Measurements from ENCODE around the gene CDH4. TPM values are rescaled to one million over a fixed set of nuclear protein-coding genes. Genes with fewer than 3 reads are reported as not detected.

The CDH4 gene
- total and polyA plus RNA-seq, 2 of the 8 experiments (the other 6 are each of a cell fraction or from before 2014, with no cell fraction given) = 4.3 to 7.9 TPM

DNA sequence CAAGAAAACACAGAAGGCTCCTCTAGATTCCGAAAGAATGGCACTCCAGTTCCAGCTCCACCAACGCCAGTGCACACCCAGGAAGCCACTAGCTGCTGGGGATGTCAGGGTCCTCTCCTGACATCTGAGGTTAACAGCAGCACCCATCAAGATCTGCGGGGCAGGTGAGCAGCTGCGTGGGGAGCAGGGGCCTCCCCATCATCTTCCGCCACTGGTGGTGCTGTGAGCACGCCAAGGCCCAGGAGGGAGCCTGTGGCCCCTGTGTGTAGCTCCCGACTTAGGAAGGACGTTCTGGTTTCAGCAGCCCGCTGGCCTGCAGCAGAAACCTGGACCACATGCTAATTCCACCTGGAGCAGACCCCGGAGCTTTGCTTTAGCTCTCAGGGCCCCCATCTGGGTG, 427.4 kb downstream of the CDH4 start:
- no peak overlapping the region for H2BK15ac ChIP-seq (ENCODE audit: low read length)
- ChIA-PET POLR2A (ENCODE audit: partially characterized antibody) (no interaction called here), CTCF (ENCODE audit: partially characterized antibody) (interaction anchor here (0.9 to 1.4 kb wide), 4 partner anchors 9 to 37 kb away, joined by 3 to 5 read pairs (median 4); no protein-coding TSS in a partner anchor)
- H2BK20ac ChIP-seq (ENCODE audit: low read length) = no peak overlapping the region
- H2AFZ ChIP-seq (ENCODE audit: low read length) = no peak overlapping the region
- H3K79me1 ChIP-seq (ENCODE audit: low read depth, low read length) = no peaks in the 10 kb centered on the region
- H3K56ac ChIP-seq (replicated peaks; ENCODE audit: insufficient read length, low read depth, low read length) = no peak overlapping the region
- no peaks in the 10 kb centered on the region for H3K79me2 ChIP-seq (ENCODE audit: control insufficient read depth in 1 of 2, insufficient read depth in 2 of 2, low read length in 2 of 2)
- H3K4ac ChIP-seq (replicated peaks; ENCODE audit: insufficient read length, low read depth, low read length) = no peak overlapping the region
- no peak overlapping the region for H3K27ac ChIP-seq (ENCODE audit: low read depth, low read length)
- no peak for DNase-seq (ENCODE audit: low read depth in 1 of 2, low spot score in 2 of 2)
- no peak overlapping the region for H3K18ac ChIP-seq (ENCODE audit: extremely low read depth, low read length)
- peaks cover 0 to 6% of the 10 kb centered on the region in 2 experiments for H4K20me1 ChIP-seq (replicated peaks in 1 of 2; ENCODE audit: control insufficient read depth in 1 of 2, insufficient read depth in 2 of 2, low read length in 2 of 2)
- H3K14ac ChIP-seq (ENCODE audit: insufficient read length) = no peak overlapping the region
- no peak for FAIRE-seq
- no peak overlapping the region for H3K4me2 ChIP-seq (ENCODE audit: insufficient read depth in 1 of 2, low read depth in 2 of 2, low read length in 2 of 2)
- H2AK5ac ChIP-seq (ENCODE audit: low read depth, low read length) = no peak overlapping the region
- H3K9ac ChIP-seq (replicated peaks in 1 of 4; ENCODE audit: extremely low read depth in 1 of 4, low read depth in 3 of 4, low read length in 3 of 4) = no peak overlapping the region
- peaks cover 0 to 5% (median 0%) of the 10 kb centered on the region in 4 experiments; a peak in 6 of 7 replicates for H3K27me3 ChIP-seq (replicated peaks in 1 of 4; ENCODE audit: control insufficient read depth in 3 of 4, extremely low read depth in 1 of 4, insufficient read depth in 3 of 4, low read length in 3 of 4)
- no peaks in the 10 kb centered on the region for H3K36me3 ChIP-seq (ENCODE audit: control insufficient read depth in 2 of 4, insufficient read depth in 4 of 4, low read length in 3 of 4)
- no peak overlapping the region for H2BK12ac ChIP-seq (ENCODE audit: low read depth, low read length)
- no peak overlapping the region for H4K91ac ChIP-seq (replicated peaks; ENCODE audit: insufficient read length, low read length)
- no peak overlapping the region for H4K5ac ChIP-seq (ENCODE audit: insufficient read length, low read depth, low read length)
- no peaks in the 10 kb centered on the region for H3K9me3 ChIP-seq (ENCODE audit: insufficient read depth in 2 of 2, low read depth in 1 of 2, low read length in 1 of 2)
- no peak overlapping the region for H2BK120ac ChIP-seq (replicated peaks; ENCODE audit: low read depth, low read length)
- H3K4me3 ChIP-seq (ENCODE audit: extremely low read depth in 1 of 4, insufficient read depth in 2 of 4, low read depth in 3 of 4, low read length in 4 of 4) = no peak overlapping the region
- peaks cover 0 to 11% (median 6%) of the 10 kb centered on the region in 4 experiments; a peak in 5 of 7 replicates for H3K4me1 ChIP-seq (replicated peaks in 1 of 4; ENCODE audit: control insufficient read depth in 3 of 4, insufficient read depth in 4 of 4, low read length in 3 of 4)
- no peak overlapping the region for H2BK5ac ChIP-seq (ENCODE audit: low read depth, low read length)
- peaks cover 6% of the 10 kb centered on the region; the same call in 1 of the 2 replicates for H3K23me2 ChIP-seq (ENCODE audit: low read depth, low read length)
- no peak overlapping the region for H3K23ac ChIP-seq (ENCODE audit: insufficient read length)
- 89% methylated on average over 10 of the region's 10 CpGs; no CpG with 5 or more reads in 1 of the 2 experiments for WGBS, 2 experiments (ENCODE audit: extremely low coverage in 1 of 2, insufficient coverage in 1 of 2, insufficient read length in 1 of 2, insufficient replicate concordance in 2 of 2, low coverage in 1 of 2, low lambda C conversion rate in 2 of 2, missing lambda C conversion rate in 1 of 2)
- no peak overlapping the region for H4K8ac ChIP-seq (ENCODE audit: extremely low read depth, insufficient read depth, low read length)
- TF ChIP-seq ASH2L (IDR thresholded peaks at IDR 0.05; ENCODE audit: low read length) (no peak), SP2 (IDR thresholded peaks at IDR 0.05; ENCODE audit: low read length) (no peak), KDM4A (IDR thresholded peaks at IDR 0.05; ENCODE audit: low read depth, low read length, severe bottlenecking) (no peak), PHF8 (conservative IDR thresholded peaks at IDR 0.05; ENCODE audit: low read depth, low read length) (no peak), CHD1 (IDR thresholded peaks at IDR 0.05; ENCODE audit: low read depth, low read length) (no peak), CEBPB (IDR thresholded peaks at IDR 0.05; ENCODE audit: low read depth, low read length) (no peak), POLR2A (IDR thresholded peaks at IDR 0.05; ENCODE audit: control extremely low read depth in 1 of 2, low read depth in 2 of 2, low read length in 2 of 2) (no peak), JUN (IDR thresholded peaks at IDR 0.05; ENCODE audit: low read depth, low read length) (no peak), RNF2 (IDR thresholded peaks at IDR 0.05; ENCODE audit: borderline replicate concordance, low read depth, low read length, missing control alignments, poor library complexity, severe bottlenecking) (no peak), SIRT6 (IDR thresholded peaks at IDR 0.05; ENCODE audit: low read length) (no peak), HDAC2 (IDR thresholded peaks at IDR 0.05; ENCODE audit: borderline replicate concordance in 1 of 2, low read depth in 2 of 2, low read length in 2 of 2) (no peak), ATF3 (IDR thresholded peaks at IDR 0.05; ENCODE audit: insufficient read depth, low read depth, low read length) (no peak), TCF12 (IDR thresholded peaks at IDR 0.05; ENCODE audit: low read depth, low read length) (no peak), GTF2F1 (IDR thresholded peaks at IDR 0.05; ENCODE audit: borderline replicate concordance, low read depth, low read length) (no peak)

Measured in H1 (cell line).